Aorta (tissue), 5 donors: ENCODE results near the gene C20orf204. TPM values are rescaled to one million over a fixed set of nuclear protein-coding genes. Genes with fewer than 3 reads are reported as not detected.

Experiments
- ATAC-seq: fragments of 200-7000 bp; cut with Tn5 transposase; one replicate; pipeline ENCODE4 v1.9.1; 2022; ENCODE audit warnings: moderate library complexity; ENCODE audit not compliant: low FRiP score
- DNase-seq, 2 donors: peaks; one replicate each; pipeline ENCODE4 v3.0.0-alpha.2; 2020
- H3K27ac ChIP-seq, 2 donors: one replicate each; pipeline ENCODE4 v1.5.1; 2013; ENCODE audit warnings: low read length in 2 of 2, mild to moderate bottlenecking in 2 of 2, moderate library complexity in 2 of 2, control low read depth in 1 of 2, inconsistent platforms in 1 of 2, low read depth in 1 of 2
- H3K27me3 ChIP-seq, 2 donors: one replicate each; pipeline ENCODE4 v1.6.1; 2013; ENCODE audit warnings: control low read depth in 1 of 2, low read length in 1 of 2, mild to moderate bottlenecking in 1 of 2, moderate library complexity in 1 of 2; ENCODE audit not compliant: insufficient read depth in 2 of 2, control insufficient read depth in 1 of 2
- H3K36me3 ChIP-seq, 2 donors: one replicate each; pipeline ENCODE4 v1.6.1; 2013; ENCODE audit warnings: control low read depth in 1 of 2, low read length in 1 of 2, mild to moderate bottlenecking in 1 of 2; ENCODE audit not compliant: insufficient read depth in 2 of 2, control insufficient read depth in 1 of 2
- H3K4me1 ChIP-seq, 2 donors: one replicate each; pipeline ENCODE4 v1.6.1; 2013; ENCODE audit warnings: low read length in 2 of 2, control low read depth in 1 of 2, mild to moderate bottlenecking in 1 of 2, moderate library complexity in 1 of 2; ENCODE audit not compliant: insufficient read depth in 2 of 2, control insufficient read depth in 1 of 2
- H3K4me3 ChIP-seq, 2 donors: one replicate each; pipeline ENCODE4 v1.5.1; 2013; ENCODE audit warnings: low read length in 2 of 2, control low read depth in 1 of 2, mild to moderate bottlenecking in 1 of 2
- H3K9me3 ChIP-seq: one replicate; pipeline ENCODE4 v1.6.1; 2013; ENCODE audit warnings: mild to moderate bottlenecking, low read length; ENCODE audit not compliant: control insufficient read depth
- whole genome bisulfite sequencing, 2 donors: extraction: QIAGEN DNeasy Blood & Tissue Kit; methylation state at CpG; one replicate each; pipeline ENCODE4 v1.1.7; 2013; 5-methylcytosine and 5-hydroxymethylcytosine counted together
- intact Hi-C, 2 donors: fragments of 100-400 bp; cut with DNase I; formaldehyde crosslinking; loops; one replicate each; pipeline versions ENCODE4 v1.14.2 to v1.15.0; 2022
- polyA plus RNA-seq, 2 donors: library from polyadenylated mRNA; stranded (reverse); fragments of 200-250 nt; gene quantifications; one replicate each; pipeline ENCODE4 v1.2.3, GENCODE V29; 2013
- total RNA-seq, 2 donors: library from RNA; stranded (reverse); fragmentation: NEBNext Ultra II Directional; extraction: Animal tissue kit (Norgen Biotek cat#: 25700); gene quantifications; one replicate each; pipeline ENCODE4 v1.2.1, GENCODE V29; 2021
- donor health status: healthy with polysubstance abuse.
- donor health status: Bipolar disorder and iron deficiency.
- donor health status: DM: no; HTN: no; CAD: no.
- donor health status: DM: no; HTN: no; CAD: no.
- donor health status: DM: yes; HTN: yes; CAD: no.

The C20orf204 gene
- total and polyA plus RNA-seq, 4 donors: 1.7 to 2.8 (median 2.1) TPM; not detected in 1

GRCh38 chr20:64024141-64024990, 11.6 kb upstream of the C20orf204 start:
- Histone ChIP-seq H3K4me3 (no peak overlapping the region), H3K4me1 (no peaks in the 10 kb centered on the region), H3K36me3 (peaks cover 3 to 12% of the 10 kb centered on the region in 2 donors), H3K27ac (no peak overlapping the region), H3K9me3 (no peaks in the 10 kb centered on the region), H3K27me3 (no peaks in the 10 kb centered on the region)
- intact Hi-C loops: no loop called here
- DNase-seq (peak in 1 of 2 donors; percentile 35), ATAC-seq (no peak)
- 89 to 91% methylated on average over 17 of the region's 17 CpGs for WGBS, 2 donors

DNA sequence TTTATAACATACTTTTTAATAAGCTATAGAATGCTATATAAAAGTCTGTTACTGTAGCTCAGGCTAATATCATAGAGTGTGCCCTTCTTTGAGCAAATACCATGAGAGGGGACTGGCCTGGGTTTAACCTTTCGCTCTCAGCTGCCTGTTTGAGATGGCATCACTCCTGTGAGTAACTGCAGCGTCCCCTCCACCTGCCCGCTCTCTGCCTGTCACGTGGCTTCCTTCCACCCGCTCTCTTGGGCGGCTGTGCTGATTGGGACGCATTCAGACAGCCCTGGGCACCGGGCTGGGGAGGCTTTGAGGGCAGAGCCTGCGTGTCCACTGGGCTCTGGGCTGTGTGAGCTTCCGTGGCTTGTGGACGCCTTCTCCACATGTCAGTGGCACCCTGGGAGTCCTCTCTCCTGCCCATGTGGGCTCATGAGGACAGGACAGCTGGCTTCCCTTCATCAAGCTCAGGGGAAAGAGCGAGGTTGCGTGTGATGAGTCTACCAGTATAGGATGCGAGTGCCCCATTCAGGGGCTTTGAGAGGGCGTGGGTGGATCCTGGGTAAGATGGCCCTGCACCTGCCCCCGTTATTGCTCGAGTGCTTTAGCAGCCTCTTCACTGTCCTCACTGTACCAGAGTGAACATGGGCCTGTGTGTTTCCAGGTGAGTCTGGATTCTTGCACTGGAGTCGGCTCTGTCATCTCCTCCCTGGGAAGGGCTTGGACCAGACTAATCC, 10.7 kb upstream of the C20orf204 start:
- Histone ChIP-seq H3K27ac (no peak overlapping the region), H3K27me3 (no peaks in the 10 kb centered on the region), H3K9me3 (no peaks in the 10 kb centered on the region), H3K4me1 (no peaks in the 10 kb centered on the region), H3K4me3 (no peak overlapping the region), H3K36me3 (peaks cover 3 to 14% of the 10 kb centered on the region in 2 donors)
- ATAC-seq (no peak), DNase-seq (peak in 1 of 2 donors; percentile 19)
- WGBS, 2 donors: 93 to 95% methylated on average over 18 of the region's 18 CpGs
- intact Hi-C loops: no loop called here

- intact Hi-C loops: no loop called here
- Histone ChIP-seq H3K4me1 (no peaks in the 10 kb centered on the region), H3K9me3 (no peaks in the 10 kb centered on the region), H3K36me3 (peaks cover 3 to 16% of the 10 kb centered on the region in 2 donors), H3K27me3 (no peaks in the 10 kb centered on the region), H3K4me3 (no peak overlapping the region), H3K27ac (no peak overlapping the region)
- 92 to 94% methylated on average over 29 of the region's 29 CpGs for WGBS, 2 donors
- DNase-seq: peak in 1 of 2 donors; percentile 41
- no peak for ATAC-seq
Observed at GRCh38 chr20:64025826-64026412, 10.1 kb upstream of the C20orf204 start.

GRCh38 chr20:64027981-64028685, 7.8 kb upstream of the C20orf204 start:
- DNase-seq (no peak), ATAC-seq (no peak)
- no peaks in the 10 kb centered on the region for H3K27me3 ChIP-seq
- H3K4me3 ChIP-seq: no peak overlapping the region
- no peak overlapping the region for H3K27ac ChIP-seq
- H3K36me3 ChIP-seq: peaks cover 0 to 20% of the 10 kb centered on the region in 2 donors
- 49 to 51% methylated on average over 24 of the region's 24 CpGs for WGBS, 2 donors
- no peaks in the 10 kb centered on the region for H3K9me3 ChIP-seq
- no peaks in the 10 kb centered on the region for H3K4me1 ChIP-seq
- intact Hi-C loops: no loop called here

DNA sequence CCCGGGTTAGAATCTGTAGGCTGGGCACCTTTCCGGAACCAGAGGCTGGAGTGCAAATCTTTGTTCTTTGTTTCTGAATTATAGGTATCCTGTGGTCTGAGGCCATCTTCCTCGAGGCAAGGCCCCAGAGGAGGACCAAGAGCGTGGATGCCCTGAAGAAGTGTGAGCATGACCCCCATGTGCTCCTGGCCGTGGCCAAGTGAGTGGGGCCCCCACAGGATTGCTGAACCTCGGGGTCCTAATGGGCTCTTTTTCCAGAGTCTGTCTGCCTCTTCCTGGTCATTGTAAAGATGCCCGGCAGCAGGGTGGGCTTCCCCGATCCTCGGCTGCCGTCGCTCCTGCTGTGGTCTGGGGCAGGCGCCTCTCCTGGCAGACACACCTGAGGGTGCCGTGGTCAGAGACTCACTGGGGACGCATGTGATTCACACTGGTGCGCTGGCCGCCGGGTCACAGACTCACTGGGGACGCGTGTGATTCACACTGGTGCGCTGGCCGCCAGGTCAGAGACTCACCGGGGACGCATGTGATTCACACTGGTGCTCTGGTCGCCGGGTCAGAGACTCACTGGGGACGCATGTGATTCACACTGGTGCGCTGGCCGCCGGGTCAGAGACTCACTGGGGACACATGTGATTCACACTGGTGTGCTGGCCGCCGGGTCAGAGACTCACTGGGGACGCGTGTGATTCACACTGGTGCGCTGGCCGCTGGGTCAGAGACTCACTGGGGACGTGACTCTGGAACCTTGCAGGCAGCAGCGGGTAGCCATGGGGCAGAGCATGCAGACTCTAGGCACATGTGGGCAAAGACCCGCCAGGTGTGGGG, 6.5 kb upstream of the C20orf204 start:
- no peaks in the 10 kb centered on the region for H3K27me3 ChIP-seq
- no peak overlapping the region for H3K4me3 ChIP-seq
- no peak for DNase-seq
- no peaks in the 10 kb centered on the region for H3K9me3 ChIP-seq
- no peak for ATAC-seq
- H3K4me1 ChIP-seq: no peaks in the 10 kb centered on the region
- H3K27ac ChIP-seq: no peak overlapping the region
- WGBS, 2 donors: 93 to 95% methylated on average over 36 to 38 of the region's 38 CpGs
- H3K36me3 ChIP-seq: peaks cover 0 to 20% of the 10 kb centered on the region in 2 donors
- intact Hi-C loops: no loop called here

GRCh38 chr20:64030371-64031134, 5.4 kb upstream of the C20orf204 start:
- DNase-seq (peak in 1 of 2 donors; percentile 22), ATAC-seq (no peak)
- Histone ChIP-seq H3K4me1 (no peaks in the 10 kb centered on the region), H3K27me3 (no peaks in the 10 kb centered on the region), H3K36me3 (peaks cover 0 to 20% of the 10 kb centered on the region in 2 donors), H3K4me3 (no peak overlapping the region), H3K9me3 (no peaks in the 10 kb centered on the region), H3K27ac (no peak overlapping the region)
- WGBS, 2 donors: 89 to 94% methylated on average over 20 of the region's 20 CpGs
- intact Hi-C loops: no loop called here

GRCh38 chr20:64031822-64032314, 4.1 kb upstream of the C20orf204 start:
- H3K4me1 ChIP-seq: no peaks in the 10 kb centered on the region
- no peaks in the 10 kb centered on the region for H3K27me3 ChIP-seq
- no peak overlapping the region for H3K4me3 ChIP-seq
- WGBS, 2 donors: 95% methylated on average over 15 to 19 of the region's 19 CpGs
- no peak for DNase-seq
- H3K36me3 ChIP-seq: peaks cover 0 to 17% of the 10 kb centered on the region in 2 donors
- intact Hi-C loops: no loop called here
- no peak for ATAC-seq
- H3K9me3 ChIP-seq: no peaks in the 10 kb centered on the region
- H3K27ac ChIP-seq: no peak overlapping the region
